ENCODE data around the gene MARCKSL1.

The MARCKSL1 gene, protein sequence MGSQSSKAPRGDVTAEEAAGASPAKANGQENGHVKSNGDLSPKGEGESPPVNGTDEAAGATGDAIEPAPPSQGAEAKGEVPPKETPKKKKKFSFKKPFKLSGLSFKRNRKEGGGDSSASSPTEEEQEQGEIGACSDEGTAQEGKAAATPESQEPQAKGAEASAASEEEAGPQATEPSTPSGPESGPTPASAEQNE

DNA sequence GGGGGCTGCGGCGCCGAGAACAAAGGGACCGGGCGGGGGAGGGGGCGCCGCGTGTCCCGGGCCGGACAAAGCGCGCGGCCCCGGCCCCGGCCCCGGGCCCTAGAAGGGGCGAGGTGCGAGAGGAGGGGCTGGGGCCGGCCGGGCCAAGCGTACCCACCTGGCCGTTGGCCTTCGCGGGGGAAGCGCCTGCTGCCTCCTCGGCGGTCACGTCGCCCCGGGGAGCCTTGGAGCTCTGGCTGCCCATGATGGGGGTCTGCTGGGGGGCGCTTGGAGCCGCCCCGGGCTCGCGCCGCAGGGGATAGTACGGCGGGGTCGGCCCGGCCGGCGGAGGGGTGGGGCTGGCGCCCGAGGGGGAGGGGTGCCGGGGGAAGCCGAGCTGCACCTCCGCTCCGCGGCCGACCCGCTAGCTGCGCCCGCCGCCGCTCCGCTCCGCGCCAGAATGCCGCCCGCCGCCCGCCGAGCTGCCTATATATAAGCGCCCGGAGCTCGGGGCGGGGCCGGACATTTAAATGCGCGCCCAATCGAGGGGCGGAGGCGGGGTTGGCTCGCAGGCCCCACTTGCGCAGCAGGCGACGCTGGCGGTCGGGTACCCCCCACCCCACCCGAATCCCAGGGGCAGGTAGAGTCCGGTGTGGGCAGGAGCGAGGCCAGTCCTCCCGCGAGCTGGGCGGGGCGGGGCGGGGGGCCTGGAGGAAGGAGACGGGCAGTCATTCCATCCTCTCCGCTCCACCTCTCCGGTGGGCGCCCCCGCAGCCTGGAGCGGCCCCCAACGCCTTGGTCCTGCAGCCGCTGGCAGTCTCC lies at the start of gene MARCKSL1:
MARCKSL1 (minus strand) TSS at position 444 of the 801 bp plus-strand sequence; CDS start at position 244, 200 bp downstream.
- peak within 1 kb of the TSS; percentile 60 to 72 for H3K4me3 ChIP-seq (ENCODE audit: low read depth in 1 of 2, low read length in 1 of 2)
- peaks cover 16% of the 10 kb centered on the region for H3K27me3 ChIP-seq
- TF ChIP-seq, protein P1, sequence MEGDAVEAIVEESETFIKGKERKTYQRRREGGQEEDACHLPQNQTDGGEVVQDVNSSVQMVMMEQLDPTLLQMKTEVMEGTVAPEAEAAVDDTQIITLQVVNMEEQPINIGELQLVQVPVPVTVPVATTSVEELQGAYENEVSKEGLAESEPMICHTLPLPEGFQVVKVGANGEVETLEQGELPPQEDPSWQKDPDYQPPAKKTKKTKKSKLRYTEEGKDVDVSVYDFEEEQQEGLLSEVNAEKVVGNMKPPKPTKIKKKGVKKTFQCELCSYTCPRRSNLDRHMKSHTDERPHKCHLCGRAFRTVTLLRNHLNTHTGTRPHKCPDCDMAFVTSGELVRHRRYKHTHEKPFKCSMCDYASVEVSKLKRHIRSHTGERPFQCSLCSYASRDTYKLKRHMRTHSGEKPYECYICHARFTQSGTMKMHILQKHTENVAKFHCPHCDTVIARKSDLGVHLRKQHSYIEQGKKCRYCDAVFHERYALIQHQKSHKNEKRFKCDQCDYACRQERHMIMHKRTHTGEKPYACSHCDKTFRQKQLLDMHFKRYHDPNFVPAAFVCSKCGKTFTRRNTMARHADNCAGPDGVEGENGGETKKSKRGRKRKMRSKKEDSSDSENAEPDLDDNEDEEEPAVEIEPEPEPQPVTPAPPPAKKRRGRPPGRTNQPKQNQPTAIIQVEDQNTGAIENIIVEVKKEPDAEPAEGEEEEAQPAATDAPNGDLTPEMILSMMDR (IDR thresholded peaks at IDR 0.05) = no peak
- no peaks in the 10 kb centered on the region for H3K9me3 ChIP-seq
- H3K27ac ChIP-seq = peak within 1 kb of the TSS; percentile 100
- H3K4me1 ChIP-seq (ENCODE audit: control insufficient read depth in 1 of 2, insufficient read depth in 1 of 2, low read depth in 1 of 2, low read length in 1 of 2) = peaks cover 49 to 52% of the 10 kb centered on the region in 2 experiments
- H3K36me3 ChIP-seq = peaks cover 23% of the 10 kb centered on the region

DNA sequence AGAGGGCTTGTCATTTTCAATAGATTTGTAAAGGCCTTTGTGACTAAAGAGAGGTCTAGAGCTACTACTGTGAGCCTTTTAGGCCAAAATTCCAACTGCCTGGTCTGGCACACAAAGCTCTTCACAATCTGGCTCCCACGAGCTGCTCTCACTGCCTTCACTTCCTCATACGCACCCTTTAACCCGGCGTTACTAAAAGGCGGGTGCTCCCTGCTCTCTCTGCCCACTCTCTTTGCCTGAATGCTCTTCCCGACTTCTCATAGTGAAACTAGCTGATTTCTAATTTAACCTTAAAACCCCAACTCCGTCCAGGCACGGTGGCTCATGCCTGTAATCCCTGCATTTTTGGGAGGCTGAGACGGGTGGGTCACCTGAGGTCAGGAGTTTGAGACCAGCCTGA lies 44.0 kb upstream of the MARCKSL1 start:
- H3K9me3 ChIP-seq = no peaks in the 10 kb centered on the region
- no peaks in the 10 kb centered on the region for H3K4me1 ChIP-seq (ENCODE audit: control insufficient read depth in 1 of 2, insufficient read depth in 1 of 2, low read depth in 1 of 2, low read length in 1 of 2)
- H3K4me3 ChIP-seq (ENCODE audit: low read depth in 1 of 2, low read length in 1 of 2) = no peak overlapping the region
- TF ChIP-seq, protein P1 (IDR thresholded peaks at IDR 0.05) = no peak
- no peak overlapping the region for H3K27ac ChIP-seq
- peaks cover 100% of the 10 kb centered on the region for H3K36me3 ChIP-seq
- H3K27me3 ChIP-seq = no peaks in the 10 kb centered on the region

DNA sequence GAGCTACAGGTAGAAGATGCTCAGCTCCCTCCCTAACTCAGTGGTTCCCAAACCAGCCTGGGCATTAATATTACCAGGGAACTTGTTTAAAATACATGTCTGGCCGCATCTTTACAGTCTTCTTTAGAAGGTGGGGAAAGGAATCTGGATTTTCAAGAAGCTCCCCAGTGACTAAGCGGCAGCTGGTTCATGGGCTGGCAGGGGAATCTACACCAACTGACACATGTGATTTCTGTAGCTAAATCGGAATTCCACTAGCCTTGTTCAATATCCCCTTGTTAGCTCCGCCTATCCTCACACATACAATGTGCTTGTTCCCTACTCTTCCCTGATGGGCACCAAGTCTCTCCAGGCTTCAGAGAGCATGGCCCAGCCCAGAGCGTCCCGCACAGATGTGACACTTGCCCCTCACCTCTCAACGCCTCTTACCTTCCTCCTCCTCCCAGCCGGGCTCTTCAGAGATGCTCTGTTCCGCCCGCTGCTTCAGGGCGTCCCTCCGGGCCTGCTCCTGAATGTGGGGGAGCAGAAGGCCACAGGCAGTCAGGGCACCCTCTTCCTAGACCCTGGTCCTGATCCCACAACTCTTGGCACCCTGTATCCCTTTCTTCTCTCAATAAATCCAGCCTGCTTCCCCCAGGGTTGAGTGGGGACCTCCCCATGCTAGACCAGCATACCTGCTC lies 41.6 kb upstream of the MARCKSL1 start:
- TF ChIP-seq, protein P1 (IDR thresholded peaks at IDR 0.05) = no peak
- peaks cover 100% of the 10 kb centered on the region for H3K36me3 ChIP-seq
- H3K27me3 ChIP-seq = no peaks in the 10 kb centered on the region
- no peak overlapping the region for H3K4me3 ChIP-seq (ENCODE audit: low read depth in 1 of 2, low read length in 1 of 2)
- no peak overlapping the region for H3K27ac ChIP-seq
- H3K4me1 ChIP-seq (ENCODE audit: control insufficient read depth in 1 of 2, insufficient read depth in 1 of 2, low read depth in 1 of 2, low read length in 1 of 2) = no peaks in the 10 kb centered on the region
- no peaks in the 10 kb centered on the region for H3K9me3 ChIP-seq

DNA sequence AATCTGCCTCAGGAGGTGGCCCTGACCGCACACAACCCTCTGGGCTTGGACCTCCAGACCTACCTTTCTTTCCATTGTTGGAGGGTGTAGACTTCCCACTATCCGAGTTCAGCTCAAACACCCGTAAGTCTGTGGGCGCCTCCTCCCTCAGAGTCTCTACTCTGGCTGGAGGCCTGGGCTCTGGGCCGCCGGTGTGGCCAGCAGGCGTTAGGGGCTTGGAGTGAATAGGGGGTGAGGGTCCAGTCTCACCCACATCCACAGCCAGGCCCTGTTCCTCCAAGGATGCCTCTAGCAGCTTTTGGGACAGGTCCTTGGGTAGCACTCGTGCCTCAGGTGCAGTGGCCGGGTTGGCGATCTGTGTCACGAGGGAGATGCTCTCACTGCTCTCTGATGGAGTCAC lies 40.2 kb upstream of the MARCKSL1 start:
- Histone ChIP-seq H3K27ac (no peak overlapping the region), H3K27me3 (no peaks in the 10 kb centered on the region), H3K36me3 (peaks cover 99% of the 10 kb centered on the region), H3K9me3 (no peaks in the 10 kb centered on the region), H3K4me3 (ENCODE audit: low read depth in 1 of 2, low read length in 1 of 2) (no peak overlapping the region), H3K4me1 (ENCODE audit: control insufficient read depth in 1 of 2, insufficient read depth in 1 of 2, low read depth in 1 of 2, low read length in 1 of 2) (peaks cover 0 to 6% of the 10 kb centered on the region in 2 experiments)
- TF ChIP-seq, protein P1 (IDR thresholded peaks at IDR 0.05) = no peak

DNA sequence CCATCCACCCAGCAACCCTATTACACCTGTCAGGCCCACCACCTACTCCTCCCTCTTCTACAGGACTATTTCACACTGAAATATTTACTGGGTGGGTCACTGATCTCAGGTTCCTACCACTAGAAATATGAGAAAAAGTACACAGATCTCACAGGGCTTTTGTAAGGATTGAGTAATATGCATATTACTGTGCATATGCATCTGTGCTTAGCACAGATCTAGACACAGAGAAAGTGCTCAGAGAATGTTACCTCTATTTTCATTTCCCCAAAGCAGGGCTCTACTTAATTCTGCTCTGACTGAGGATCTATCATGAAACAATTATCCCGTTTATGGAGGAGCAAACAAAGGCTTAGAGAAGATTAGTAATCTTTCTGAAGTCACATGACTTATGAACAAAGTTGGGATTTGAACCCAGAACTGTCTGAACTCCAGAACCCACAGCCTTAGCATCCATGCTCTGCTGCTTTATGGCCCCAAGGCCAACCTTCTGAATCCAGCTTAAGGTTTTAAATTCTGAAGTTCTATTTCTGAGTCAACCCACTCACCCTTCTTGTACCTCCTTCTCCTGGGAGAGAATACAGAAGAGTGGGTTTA lies 38.1 kb upstream of the MARCKSL1 start:
- H3K4me1 ChIP-seq (ENCODE audit: control insufficient read depth in 1 of 2, insufficient read depth in 1 of 2, low read depth in 1 of 2, low read length in 1 of 2) = peaks cover 0 to 6% of the 10 kb centered on the region in 2 experiments
- H3K36me3 ChIP-seq = peaks cover 93% of the 10 kb centered on the region
- H3K9me3 ChIP-seq = no peaks in the 10 kb centered on the region
- TF ChIP-seq, protein P1 (IDR thresholded peaks at IDR 0.05) = no peak
- no peaks in the 10 kb centered on the region for H3K27me3 ChIP-seq
- H3K27ac ChIP-seq = no peak overlapping the region
- H3K4me3 ChIP-seq (ENCODE audit: low read depth in 1 of 2, low read length in 1 of 2) = no peak overlapping the region
